ENCODE data around the gene PVALB.

The PVALB gene

DNA sequence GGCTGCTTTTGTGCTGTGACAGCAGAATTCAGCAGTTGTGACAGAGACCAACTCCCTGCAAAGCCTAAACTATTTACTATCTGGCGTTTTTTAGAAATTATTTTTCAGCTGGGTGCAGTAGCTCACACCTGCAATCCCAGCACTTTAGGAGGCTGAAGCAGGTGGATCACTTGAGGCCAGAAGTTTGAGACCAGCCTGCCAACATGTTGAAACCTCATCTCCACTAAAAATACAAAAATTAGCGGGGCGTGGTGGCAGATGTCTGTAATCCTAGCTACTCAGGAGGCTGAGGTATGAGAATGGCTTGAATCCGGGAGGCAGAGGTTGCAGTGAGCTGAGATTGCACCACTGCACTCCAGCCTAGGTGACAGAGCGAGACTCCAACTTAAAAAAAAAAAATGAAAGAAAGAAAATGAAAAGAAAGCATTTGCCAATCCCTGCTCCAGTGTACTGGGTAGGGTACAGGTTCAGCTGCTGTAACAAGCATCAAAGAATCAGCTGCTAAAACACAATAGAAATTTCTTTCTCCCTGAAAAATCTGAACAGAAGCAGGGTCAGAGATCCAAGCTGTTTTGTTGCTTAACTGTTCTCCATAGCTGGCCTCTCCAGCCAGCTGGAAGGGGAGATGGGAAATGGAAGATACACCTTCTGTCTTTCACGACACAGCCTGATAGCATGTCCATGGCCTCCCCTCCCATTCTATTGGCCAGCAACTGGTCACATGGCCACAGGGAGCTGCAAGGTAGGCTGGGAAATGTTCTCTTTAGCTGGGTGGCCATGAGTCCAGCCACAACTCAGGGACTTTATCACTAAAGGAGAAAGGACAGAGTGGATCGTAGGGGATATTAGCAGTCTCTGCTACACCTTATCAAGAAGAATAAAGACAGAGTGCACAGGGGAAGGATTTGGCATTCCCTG, 35.5 kb upstream of the PVALB start:
- intact Hi-C loops (cut with DNase I) = loop anchor here (10.0 kb wide), 2 partner anchors 68 to 308 kb away; no protein-coding TSS in a partner anchor
- DNase-seq = no peak

DNA sequence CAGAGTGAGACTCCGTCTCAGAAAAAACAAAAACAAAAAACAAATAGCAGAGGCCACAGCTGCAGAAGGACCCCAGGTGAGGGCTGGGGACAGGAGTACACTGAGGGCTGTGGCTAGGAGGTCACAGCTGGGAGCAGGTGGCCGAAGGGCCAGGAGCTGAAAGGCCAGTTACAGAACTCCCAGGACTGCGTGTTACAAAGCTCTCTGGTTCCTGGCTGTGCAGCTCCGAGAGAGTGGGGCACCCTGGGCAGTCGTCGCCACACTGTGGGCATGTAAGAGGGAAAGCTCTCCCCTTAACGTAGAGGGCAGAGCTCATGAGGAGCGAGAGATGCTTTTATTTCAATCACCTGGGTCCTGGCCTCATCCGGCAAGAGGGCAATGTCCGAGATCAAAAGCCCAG, 33.8 kb upstream of the PVALB start:
- DNase-seq = no peak
- intact Hi-C loops (cut with DNase I) = loop anchor here (10.0 kb wide), 2 partner anchors 66 to 306 kb away; no protein-coding TSS in a partner anchor

DNA sequence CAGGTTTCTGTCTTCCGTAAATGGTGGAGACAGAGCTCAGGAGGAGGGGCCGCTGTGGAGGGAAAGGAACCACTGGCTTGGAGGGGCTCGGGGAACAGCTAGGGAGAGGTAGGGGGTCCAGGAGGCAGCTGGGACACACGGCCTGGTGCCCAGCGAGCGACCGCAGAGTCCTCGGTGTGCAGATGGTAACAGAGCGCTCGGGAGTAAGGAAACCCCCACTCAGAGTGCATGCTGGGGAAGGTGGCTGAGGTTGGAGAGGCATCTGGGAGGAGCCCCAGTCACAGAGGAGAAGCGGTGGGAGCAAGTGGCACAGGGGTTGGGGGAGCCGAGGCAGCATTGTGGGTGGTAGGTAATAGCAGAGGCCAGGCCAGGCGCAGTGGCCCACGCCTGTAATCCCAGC, 33.2 kb upstream of the PVALB start:
- intact Hi-C loops (cut with DNase I) = loop anchor here (10.0 kb wide), 2 partner anchors 65 to 305 kb away; no protein-coding TSS in a partner anchor
- DNase-seq = no peak

DNA sequence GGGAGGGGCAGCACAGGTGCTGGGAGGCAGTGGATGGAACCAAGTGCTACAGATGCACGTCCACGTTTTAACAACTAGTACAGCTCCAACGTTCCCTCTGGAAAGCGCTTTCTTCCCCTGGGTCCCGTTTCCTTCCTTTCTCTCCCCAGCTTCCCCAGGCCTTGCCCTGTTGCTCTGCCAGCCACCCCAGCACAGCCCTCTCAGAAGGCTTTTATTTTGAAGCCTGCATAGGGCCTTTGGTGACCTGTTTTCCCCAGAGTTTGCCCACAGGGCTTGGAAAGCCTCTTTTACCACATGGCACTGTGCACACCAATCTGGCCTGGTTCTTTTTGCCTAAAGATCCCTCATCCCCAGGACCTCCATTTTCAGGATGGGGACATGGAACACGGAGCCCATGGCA, 30.1 kb upstream of the PVALB start:
- intact Hi-C loops (cut with DNase I) = no loop called here
- no peak for DNase-seq

DNA sequence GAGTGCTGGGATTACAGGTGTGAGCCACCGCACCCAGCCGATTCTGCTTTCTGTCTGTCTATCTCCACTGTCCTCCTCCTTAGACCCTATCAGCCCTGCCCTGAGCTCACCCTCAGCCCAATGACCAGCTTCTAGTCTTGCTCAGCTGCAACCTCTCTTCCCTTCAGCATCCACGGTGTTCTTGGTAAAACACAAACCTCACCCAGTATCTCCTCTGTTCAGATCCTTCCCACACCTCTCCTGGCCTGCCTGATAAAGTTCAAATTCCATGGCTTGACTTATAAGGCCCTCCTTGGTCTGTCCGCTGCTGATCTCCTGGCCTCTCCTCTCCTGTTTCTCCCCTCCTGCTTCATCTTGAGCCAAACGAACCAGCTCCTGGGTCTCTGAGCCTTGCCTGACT, 29.4 kb upstream of the PVALB start:
- intact Hi-C loops (cut with DNase I) = no loop called here
- DNase-seq = no peak

DNA sequence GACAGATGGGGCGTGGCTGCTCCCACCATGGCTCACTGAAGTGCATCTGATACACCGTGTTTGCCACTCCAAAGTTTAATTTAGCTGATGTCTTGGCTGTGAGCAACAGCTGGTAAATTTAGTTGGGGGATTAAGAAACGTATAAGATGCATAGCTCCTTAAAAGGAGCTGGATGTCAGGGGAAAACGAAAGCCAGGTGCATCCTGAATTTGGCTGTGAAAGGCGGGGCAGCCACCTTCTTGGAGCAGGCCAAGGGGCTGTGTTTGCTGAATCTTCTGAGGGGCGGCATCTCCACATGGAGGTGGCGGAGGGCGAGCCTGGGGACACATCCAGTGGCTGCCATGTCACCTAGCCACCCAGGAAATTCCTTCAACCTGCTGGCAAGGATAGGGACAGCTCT, 23.3 kb upstream of the PVALB start:
- intact Hi-C loops (cut with DNase I) = no loop called here

DNA sequence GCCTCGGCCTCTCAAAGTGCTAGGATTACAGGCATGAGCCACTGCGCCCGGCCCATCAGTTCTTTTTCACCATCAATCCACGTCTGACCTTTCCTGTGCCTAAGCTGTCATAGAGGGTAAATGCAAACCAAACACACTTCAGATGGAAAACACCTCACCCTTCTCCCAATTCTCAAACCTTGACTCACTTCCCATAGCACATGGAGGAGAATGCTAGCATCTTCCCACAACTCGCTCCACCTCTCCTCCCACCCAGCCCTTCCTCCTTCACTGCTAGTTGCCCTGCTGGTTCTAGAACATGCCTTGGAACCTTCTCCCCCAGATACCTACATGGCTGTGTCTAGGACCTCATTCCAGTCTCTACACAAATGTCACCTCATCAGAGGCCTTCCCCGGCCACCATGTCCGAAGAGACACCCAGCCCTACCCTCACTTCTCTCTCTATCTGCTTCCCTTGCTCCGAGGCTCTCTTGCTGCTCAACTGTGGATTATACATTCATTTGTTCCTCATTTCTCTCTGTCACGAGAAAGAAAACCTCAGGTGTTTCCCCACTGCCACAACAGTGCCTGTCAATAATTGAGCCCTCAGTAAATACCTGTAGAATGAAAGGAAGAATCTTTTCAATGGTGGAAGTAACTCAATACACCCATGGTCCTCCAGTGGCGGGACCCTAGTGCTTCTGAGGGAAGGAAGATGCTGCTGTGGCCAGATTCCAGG, 22.7 kb upstream of the PVALB start:
- intact Hi-C loops (cut with DNase I) = no loop called here

More for the DNA sequence above, 23.3 kb upstream of the PVALB start:
- DNase-seq = no peak

DNA sequence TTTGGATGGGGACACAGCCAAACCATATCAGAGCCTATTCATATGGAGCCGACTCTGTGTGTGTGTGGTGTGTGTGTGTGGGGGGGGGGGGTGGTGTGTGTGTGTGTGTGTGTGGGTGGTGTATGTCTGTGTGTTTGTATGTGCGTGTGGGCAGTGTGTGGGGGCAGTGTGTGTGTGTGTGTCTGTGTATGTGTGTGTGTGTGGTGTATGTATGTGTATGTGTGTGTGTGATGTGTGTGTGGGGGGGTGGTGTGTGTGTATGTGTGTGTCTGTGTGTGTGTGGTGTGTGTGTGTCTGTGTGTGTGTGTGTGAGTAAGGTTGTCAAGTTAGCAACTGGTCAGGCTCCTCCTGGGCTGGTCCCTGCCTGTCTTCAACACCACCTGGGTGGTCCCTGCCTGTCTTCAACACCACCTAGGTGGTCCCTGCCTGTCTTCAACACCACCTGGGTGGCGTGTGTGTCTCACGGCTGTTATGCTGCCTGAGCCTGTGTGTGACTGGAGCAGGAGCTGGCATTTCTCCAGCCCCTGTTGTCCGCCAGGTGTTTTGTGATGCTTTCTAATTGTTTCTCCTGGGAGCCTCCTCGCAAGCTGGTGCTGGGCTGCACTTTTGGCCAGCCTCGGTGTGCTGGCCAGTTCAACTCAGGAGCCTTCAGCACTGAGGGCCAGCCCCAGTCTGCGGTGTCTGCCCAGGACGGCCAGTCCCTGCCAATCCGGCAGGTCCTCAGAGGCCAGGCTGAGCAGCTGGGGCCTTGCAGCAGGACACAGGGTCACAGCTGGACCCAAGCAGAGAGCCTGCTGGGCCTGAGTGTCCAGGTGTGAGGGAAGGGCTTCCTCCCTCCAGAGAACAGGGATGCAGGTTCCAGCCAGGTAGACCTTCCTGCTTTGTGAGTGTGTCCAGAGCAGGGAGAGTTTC, 21.5 kb upstream of the PVALB start:
- DNase-seq = no peak
- intact Hi-C loops (cut with DNase I) = no loop called here

More for the DNA sequence above, 22.7 kb upstream of the PVALB start:
- DNase-seq = peak in 9 of 42 donors; percentile 19 to 59 (median 29)

DNA sequence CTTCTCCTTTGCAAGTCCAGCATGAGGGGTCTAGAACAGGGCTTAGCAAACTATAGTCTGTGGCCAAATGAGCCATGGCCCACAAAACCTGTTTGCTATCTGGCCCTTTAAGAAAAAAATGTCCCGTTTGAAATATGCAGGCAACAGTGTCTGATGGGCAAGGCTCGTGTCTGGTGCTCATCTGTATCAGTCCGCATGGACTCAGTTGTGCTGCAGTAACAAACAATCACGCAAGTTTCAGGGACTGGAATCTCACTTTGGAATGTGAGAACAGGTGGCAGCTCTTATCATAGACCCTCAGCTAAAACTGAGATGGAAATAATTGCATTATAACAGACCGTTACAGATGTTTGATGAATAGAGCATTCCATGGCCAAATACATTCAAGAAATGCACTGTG, 19.1 kb upstream of the PVALB start:
- intact Hi-C loops (cut with DNase I) = no loop called here
- no peak for DNase-seq

DNA sequence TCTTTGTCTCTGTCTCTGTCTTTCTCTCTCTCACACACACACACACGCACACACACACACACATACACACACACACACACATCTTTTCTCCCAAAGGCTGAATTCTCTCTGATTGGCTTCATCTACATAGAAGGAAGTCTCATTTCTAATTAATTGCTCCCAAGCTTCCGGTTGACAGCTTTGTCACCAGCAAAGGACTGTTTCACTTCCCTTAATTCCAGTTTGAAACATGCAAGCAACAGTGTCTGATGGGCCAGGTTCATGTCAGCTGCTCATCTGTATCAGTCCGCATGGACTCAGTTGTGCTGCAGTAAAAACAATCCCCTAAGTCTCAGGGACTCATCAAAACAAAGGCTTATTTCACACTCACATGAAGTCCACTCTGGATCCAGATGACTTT, 16.2 kb upstream of the PVALB start:
- no peak for DNase-seq
- intact Hi-C loops (cut with DNase I) = no loop called here

DNA sequence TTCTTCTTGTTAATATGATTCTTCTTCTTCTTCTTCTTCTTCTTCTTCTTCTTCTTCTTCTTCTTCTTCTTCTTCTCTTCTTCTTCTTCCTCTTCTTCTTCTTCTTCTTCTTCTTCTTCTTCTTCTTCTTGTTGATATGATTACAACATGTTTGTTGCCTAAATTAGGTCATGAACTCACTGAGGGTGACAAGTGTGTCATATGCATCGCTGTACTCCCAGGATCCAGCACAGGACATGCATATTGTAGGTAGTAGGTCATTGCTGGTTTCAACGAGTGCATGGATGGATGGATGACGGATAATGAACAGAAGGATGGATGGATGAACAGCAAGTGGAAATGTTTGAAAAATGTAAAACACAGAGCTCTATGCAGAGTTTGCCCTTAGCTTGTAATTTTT, 14.9 kb upstream of the PVALB start:
- intact Hi-C loops (cut with DNase I) = no loop called here
- DNase-seq = no peak

DNA sequence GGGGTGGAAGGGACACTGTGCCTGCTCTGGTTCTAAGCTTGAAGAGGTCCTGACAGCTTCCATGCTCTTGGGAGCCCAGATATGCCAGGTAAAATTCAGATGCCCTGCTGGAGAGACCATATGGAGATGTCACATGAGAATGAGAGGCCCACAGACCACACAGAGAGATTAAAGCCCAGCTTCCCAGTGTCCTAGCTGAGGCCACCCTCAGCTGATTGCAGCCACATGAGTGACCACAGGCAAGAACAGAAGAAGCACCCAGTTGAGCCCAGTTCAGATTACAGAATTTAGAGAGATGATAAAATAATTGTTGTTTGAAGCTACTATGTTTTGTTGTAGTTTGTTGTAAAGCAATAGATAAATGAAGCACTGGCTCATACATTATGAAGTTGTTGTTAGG, 14.4 kb upstream of the PVALB start:
- intact Hi-C loops (cut with DNase I) = no loop called here
- no peak for DNase-seq

DNA sequence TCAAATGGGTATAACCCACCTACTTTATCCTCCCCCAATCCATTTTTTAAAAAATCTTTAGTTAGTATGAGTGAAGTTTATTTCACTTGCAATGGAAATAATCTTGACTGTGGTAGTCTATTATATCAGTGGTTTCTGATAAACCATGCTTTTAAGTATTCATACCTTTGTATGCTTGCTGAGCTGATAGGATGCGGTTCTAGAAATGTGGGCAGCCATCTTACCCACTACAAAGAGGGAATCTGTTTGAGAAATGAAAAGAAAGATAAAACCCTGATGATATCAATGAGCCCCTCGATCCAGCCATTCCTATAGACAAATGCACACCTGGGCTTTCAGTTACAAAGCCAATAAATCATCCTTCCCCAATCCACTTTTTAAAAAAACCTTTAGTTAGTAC, 13.8 kb upstream of the PVALB start:
- DNase-seq = no peak

DNA sequence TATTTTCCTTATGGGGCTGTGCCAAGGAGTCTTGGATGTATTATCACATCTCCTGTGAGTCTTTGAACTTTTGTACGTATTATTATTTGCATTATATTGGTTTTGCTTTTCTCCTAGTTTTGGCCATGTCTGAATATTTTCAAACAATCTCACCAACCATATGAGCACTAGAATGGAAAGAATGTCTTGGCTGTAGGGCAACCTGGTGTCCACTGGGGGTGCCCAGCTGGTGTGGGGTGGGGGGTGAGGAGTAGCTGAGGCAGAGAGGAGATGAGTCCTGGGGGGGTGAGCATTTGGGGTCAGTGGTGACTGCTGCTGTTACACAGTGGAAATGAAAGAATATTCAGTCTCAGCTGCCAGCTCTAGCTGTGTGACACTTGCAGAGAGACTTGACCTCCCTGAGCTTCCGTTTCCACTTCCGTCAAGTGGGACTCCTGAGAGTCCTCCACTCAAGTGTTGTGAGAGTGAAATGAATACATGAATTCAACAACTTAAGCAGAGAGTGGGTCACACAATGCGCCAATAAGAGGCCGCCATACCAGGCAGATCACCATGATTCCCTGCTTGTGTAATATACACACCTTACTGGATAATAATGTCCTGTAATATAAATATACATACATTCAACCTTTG, 12.7 kb upstream of the PVALB start:
- DNase-seq = no peak
- intact Hi-C loops (cut with DNase I) = no loop called here

More for the DNA sequence above, 13.8 kb upstream of the PVALB start:
- intact Hi-C loops (cut with DNase I) = no loop called here

DNA sequence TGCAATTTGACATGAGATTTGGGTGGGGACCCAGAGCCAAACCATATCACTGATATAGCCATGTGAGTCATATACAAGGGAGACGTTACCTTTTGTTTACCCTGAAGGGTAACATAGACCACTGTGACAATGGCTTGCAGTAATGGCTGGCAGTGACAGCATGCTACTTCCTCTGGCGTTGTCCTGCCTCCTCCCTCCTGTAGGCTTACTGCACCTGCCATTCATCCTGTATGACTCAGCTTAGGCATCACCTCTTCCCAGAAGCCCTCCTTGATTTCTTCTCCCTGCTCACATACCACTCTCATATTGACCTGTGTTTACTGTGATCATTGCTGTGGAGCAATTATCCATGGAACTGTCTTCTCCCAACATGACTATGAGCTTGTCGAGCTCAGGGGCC, 12.0 kb upstream of the PVALB start:
- intact Hi-C loops (cut with DNase I) = no loop called here
- no peak for DNase-seq

DNA sequence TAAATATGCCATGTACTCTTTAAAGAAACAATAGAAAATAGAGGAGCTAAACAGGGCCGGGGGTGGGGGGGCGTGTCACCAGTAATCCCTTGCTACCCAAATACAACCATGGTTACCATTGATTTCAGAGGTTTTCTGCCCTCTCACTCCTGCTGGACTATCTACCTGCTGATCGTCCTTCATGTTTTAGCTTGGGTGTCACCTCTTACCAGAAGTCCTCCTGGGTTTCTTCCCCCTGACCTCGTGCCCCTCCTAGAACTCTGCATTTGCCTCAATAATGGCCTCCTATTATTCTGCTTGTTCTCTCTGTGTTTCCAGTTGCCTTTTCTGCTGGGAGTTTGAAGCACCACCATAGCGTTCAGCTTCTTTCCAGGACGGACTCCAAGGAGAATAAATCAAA, 9.4 kb upstream of the PVALB start:
- intact Hi-C loops (cut with DNase I) = no loop called here

DNA sequence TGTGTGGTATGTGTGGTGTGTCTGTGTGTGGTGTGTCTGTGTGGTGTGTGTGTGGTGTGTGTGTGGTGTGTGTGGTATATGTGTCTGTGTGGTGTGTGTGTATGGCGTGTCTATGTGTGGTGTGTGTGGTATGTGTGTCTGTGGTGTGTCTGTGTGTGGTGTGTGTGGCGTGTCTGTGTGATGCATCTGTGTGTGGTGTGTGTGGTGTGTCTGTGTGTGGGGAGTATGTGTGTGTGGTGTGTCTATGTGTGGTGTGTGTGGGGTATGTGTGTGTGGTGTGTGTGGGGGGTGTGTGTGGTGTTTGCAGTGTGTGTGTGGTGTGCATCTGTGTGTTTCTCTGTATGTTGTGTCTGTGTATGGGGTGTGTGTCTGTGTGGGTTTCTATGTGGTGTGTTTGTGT, 7.8 kb upstream of the PVALB start:
- no peak for DNase-seq
- intact Hi-C loops (cut with DNase I) = no loop called here

More for the DNA sequence above, 9.4 kb upstream of the PVALB start:
- no peak for DNase-seq

DNA sequence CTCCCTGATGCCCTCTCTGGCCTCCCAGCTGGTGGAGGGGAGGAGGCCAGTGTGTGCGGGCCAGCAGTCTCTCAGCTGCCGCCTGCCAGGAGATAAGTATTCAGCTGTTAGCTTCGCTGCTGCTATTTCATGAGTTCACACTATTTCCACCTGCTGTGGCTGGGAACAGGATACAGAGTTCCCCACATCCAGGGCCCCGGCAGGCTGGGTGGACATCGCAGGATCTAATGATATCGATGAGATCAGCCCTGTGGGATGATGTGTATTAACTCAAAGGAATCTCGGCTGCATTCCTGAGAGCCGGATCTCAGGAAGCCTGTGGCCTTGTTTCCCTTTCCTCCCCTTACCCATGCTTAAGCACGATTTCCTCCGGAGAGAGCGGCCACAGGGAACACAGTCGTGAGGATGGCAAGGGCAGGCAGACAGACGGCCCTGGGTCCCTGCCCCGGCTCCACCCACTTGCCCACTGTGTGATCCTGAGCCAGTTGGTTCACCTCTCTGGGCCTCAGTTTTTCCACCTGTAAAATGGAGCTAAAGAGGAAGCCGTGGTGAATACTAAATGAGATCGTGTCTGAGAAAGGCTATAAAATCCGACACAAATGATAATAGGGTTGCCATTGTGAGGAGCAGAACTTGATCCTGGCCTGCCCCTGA, 6.5 kb upstream of the PVALB start:
- DNase-seq = no peak
- intact Hi-C loops (cut with DNase I) = no loop called here

Data from head of caudate nucleus (tissue), 42 donors.